ENCODE measurements around the gene DDX49.
"Not testable (repeated sequence)": the region's sequence is repeated elsewhere in the genome, so short reads cannot be mapped to it uniquely, and the experiment has no call there.

The DDX49 gene

DNA sequence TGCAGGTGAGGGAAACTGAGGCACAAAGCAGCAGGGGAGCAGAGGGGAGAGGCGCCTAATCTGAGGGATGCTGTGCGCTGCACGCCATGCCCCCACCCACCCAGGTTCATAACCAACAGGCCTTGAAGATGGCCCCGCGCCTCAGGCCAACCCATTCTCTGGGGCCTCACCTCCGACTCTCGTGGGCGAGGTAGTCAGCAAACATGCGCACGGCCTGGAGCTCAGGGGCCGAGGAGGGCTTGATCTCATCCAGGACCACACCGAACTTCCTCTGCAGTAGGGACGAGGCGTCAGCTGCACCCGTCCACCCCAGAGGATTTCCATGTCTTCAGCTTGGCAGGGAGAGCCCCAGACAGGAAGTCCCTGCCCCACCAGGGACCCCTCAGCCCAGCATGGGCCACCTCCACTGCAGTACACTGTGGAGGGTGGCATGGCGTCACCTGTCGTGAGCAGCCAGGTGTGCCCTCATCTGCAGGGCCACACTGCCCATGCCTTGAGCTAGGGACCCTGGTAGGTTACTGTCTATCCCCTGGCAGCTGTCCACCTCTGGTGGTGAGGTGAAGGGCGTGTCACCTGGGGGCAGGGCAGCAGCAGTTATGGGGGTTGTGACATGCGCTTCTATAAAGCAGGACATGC lies 8.6 kb upstream of the DDX49 start:
- DNase-seq, result no peak

DNA sequence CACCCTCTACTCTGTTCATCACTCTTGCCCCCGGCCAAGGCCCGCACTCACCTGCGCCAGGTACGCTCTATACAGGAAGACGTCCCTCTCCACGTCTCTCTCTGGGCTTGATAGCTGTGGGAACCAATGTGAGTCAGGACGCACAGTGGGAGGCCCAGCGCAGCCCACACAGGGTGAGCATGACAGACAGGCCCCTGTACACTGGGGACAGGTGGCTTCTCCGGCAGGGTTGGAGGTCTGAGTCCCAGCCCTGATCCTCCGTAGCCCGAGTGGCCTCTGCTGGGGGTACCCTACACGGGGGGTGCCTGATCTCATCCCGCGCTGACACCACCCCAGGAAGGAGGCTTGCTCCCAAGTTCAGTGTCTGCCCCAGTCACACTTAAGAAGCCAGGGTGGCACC lies 6.6 kb upstream of the DDX49 start:
- DNase-seq, result no peak

GRCh38 chr19:18913466-18913865 lies 6.0 kb upstream of the DDX49 start:
- no peak for DNase-seq

GRCh38 chr19:18915639-18916038 lies 3.9 kb upstream of the DDX49 start:
- DNase-seq, result peak; percentile 21

- DNase-seq, result not testable (repeated sequence)
These were observed 1.9 kb upstream of the DDX49 start for GRCh38 chr19:18917593-18917992.

GRCh38 chr19:18919900-18920214 lies 342 bp downstream of the DDX49 start:
- DNase-seq, result no peak

DNA sequence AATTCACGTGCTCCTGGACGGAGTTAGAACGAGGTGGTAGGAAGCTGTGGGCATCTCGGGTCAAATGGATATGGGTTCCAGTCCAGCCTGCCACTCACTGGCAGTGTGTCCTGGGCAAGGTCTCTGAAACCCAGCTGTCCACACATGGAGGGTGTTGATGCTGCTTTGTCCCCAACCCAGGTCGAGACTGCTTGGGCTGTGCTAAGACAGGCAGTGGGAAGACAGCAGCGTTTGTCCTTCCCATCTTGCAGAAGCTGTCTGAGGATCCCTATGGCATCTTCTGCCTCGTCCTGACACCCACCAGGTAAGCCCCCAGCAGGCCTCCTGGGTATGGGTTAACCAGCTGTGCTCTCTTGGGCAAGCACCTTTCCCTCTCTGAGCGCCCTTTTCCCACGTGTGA lies 885 bp downstream of the DDX49 start:
- DNase-seq, result no peak

GRCh38 chr19:18921593-18921992 lies 2.1 kb downstream of the DDX49 start:
- no peak for DNase-seq

GRCh38 chr19:18922228-18922985 lies 2.9 kb downstream of the DDX49 start:
- DNase-seq, result no peak

DNA sequence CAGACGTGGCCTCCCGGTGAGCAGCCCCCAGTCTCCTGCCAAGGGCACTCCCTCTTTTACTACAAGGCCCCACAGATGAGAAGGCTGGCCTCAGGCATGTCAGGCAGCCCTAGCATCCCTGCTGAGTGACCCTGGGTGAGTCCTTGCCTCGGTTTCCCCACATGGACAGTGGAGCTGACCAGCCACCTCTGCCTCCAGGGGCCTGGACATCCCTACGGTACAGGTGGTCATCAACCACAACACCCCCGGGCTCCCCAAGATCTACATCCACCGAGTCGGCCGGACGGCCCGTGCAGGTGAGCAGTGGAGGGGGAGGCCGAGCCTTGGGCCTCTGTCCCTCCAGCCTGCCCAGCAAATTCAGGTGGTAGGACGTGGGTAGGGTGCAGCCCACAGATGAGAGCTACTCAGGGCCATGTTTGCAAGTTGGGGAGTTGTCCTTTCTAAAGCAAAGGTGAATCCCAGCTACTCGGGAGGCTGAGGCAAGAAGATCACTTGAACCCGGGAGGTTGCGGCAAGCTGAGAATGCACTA lies 5.2 kb downstream of the DDX49 start:
- DNase-seq, result no peak

GRCh38 chr19:18928018-18928805 lies 8.7 kb downstream of the DDX49 start:
- no peak for DNase-seq

DNA sequence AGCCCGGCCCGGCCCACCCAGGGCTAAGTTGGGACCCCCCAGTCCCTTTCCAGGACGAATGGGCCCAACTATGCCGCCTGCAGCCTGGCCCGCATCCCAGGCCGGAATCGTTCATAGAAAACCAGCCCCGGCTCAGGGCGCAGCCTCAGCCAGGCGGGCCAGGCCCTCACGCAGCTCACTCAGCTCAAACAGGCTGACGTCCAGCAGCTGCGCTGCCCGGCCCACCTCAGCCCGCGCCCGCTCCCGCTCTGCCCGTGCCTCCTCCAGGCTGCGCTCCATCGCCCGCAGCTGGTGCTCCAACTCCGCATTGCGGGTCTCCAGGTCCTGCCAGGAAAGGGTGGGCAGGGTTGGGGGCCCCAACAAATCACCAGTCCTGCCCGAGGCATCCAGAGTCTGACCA lies 9.8 kb downstream of the DDX49 start:
- no peak for DNase-seq

DNA sequence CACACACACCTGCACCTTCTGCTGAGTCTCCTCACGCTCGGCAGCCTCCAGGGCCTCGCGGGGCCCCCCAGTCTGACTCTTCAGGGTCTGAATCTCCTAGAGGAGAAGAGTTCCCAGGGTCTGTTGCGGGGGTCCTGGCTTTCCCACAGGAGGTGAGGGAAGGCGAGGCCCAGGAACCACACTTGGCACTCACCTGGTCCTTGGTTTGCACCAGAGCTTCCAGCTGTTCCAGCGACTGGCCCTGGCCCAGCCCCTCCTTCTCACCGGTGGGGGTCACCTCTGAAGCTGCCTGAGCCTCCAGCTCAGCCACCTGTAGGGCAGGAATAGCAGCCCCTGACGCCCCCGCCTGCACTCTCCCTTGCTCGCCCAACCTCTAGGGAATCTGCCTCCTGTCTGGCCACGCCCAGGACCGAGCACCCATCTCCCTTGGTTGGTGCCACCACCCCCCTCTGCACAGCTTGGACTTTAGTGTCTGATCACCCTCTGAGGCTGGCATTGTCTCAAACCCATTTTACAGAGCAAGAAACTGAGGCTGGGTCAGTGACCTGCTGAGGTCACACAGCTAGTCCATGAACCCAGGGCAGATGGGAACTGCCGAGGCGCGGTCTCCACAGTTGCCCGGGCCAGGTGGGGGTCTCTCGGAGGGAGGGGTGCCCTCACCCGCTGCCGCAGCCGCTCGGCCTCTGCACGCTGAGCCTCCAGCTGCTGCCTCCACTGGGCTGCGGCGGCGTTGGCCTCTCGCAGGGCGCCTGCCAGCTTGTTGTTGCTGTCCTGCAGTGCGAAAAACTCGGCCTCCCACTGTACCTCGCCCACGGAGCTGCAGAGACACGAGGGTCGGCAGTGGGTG lies 12.0 kb downstream of the DDX49 start:
- DNase-seq, result no peak

- no peak for DNase-seq
These were observed 12.8 kb downstream of the DDX49 start for GRCh38 chr19:18932216-18932841.

DNA sequence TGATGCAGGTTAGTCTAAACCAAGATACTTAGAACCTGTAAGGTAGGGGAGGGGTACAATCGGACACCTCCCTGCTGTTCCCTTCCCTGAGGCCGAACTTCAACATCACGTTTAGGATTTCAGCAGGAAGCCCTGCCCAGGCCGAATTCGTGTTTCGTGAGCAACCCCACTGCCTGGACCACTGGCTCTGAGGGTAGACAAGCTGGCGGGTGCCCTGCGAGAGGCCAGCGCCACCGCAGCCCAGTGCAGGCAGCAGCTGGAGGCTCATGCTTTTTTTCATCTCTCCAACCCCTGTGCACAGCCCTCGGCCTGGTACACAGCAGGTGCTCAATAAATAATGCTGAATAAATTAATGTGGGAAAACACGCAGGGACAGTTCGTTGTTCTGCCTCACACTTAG lies 13.8 kb downstream of the DDX49 start:
- no peak for DNase-seq

DNA sequence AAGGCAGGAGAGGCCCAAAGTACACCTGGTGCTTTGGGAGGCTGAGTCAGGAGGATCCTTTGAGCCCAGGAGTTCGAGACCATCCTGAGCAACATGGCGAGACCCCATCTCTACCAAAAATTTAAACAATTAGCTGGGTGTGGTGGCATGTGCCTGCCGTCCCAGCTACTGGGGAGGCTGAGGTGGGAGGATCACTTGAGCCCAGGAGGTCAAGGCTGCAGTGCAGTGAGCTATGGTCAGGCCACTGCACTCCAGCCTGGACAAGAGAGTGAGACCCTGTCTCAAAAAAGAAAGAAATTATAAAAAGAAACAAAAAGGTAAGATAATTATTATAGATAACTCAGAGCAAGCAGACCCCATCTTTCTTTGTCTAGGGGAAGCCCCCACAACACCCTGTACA lies 19.6 kb downstream of the DDX49 start:
- no peak for DNase-seq

DNA sequence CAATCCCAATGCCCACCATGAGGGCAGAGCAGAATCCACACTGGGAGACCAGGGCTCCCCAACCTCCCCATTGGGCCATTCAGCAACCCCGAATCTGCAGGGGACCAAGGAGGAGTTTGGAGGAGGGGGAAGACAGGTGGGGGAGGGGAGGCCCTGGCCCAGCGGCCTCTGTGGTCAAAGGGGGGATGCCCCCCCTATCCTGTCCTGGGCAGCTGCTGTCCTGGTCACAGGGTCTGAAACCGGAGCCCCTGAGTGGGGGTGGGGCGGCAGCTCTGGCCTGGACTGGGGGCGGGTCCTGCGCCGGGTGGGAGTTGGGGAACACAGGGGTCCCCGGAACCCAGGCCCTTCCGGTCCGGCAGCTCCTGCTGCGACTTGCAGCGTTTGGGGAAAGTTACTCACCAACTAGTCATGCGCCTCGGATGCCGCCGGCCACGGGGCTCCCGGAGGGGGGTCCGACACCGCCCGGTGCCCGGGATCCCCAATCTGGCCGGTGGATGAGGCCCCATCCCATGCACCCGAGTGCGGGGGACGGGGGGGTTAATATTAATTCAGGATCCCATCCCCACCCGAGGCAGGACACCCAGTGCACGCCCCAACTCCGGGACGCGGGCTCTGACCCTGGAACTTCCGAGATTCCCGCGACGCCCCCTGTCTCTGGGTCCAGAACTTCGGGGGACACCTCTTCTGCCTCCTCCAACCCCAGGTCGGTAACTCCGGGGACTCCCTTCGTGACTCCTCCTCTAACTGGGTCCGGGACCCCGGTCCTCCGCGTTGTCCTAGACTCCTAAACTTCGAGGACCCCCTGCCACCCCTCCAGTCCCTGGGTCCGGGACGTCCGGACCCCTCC lies 20.6 kb downstream of the DDX49 start:
- DNase-seq, result no peak

- peak; percentile 45 for DNase-seq
These were observed 21.5 kb downstream of the DDX49 start, which contains the start of gene HOMER3 for GRCh38 chr19:18940769-18941627. Gene HOMER3 (minus strand): TSS chr19:18941217. CDS start chr19:18938982, 2,235 bp downstream.

GRCh38 chr19:18941628-18942354 lies 22.3 kb downstream of the DDX49 start:
- DNase-seq, result no peak

DNA sequence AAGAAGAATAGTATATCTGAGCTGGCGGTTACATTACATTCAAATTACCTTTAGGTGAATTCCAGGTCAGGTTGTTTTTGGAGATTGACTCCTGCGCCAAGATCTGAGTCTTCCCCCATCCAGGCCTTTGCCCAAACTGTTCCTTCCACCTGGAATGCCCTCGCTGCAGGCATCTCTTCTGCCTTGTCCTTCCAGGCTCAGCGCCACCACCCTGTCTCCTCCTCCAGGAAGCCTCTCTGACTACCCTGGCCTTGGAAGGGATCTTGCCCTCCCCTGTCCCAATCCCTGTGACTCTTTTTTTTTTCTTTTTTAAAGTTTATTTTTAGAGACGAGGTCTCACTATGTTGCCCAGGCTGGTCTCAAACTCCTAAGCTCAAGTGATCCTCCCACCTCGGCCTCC lies 23.2 kb downstream of the DDX49 start:
- DNase-seq, result no peak
